Uterus (tissue), 2 donors: ENCODE measurements around the gene SAMD10.

Experiments used
- POLR2A ChIP-seq, 2 donors: fragments of 450-650 bp; IDR thresholded peaks; one replicate each; pipeline ENCODE4 v1.6.1; 2016; ENCODE audit warnings: antibody characterized with exemption in 2 of 2, mild to moderate bottlenecking in 1 of 2, moderate library complexity in 1 of 2
- TF ChIP-seq, protein P1 (sequence below), 4 experiments: fragments of 200-600 bp in 2 of 4; fragments of 450-650 bp in 2 of 4; sonication (generic) in 2 of 4; IDR thresholded peaks; one replicate each; pipeline ENCODE4 v1.5.1; 2016 to 2019; ENCODE audit warnings: antibody characterized with exemption in 4 of 4, mild to moderate bottlenecking in 2 of 4, moderate library complexity in 1 of 4

- TF ChIP-seq POLR2A (IDR thresholded peaks at IDR 0.05): no peak
- TF ChIP-seq, protein P1, sequence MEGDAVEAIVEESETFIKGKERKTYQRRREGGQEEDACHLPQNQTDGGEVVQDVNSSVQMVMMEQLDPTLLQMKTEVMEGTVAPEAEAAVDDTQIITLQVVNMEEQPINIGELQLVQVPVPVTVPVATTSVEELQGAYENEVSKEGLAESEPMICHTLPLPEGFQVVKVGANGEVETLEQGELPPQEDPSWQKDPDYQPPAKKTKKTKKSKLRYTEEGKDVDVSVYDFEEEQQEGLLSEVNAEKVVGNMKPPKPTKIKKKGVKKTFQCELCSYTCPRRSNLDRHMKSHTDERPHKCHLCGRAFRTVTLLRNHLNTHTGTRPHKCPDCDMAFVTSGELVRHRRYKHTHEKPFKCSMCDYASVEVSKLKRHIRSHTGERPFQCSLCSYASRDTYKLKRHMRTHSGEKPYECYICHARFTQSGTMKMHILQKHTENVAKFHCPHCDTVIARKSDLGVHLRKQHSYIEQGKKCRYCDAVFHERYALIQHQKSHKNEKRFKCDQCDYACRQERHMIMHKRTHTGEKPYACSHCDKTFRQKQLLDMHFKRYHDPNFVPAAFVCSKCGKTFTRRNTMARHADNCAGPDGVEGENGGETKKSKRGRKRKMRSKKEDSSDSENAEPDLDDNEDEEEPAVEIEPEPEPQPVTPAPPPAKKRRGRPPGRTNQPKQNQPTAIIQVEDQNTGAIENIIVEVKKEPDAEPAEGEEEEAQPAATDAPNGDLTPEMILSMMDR (IDR thresholded peaks at IDR 0.05): no peak
Observed at GRCh38 chr20:63982937-63983336, 3.5 kb upstream of the SAMD10 start.
